Stimulated activated CD4-positive, alpha-beta T cell treated with anti-CD3 and anti-CD28 coated beads, Interleukin-1b, Interleukin-23, amount 100 ng/mL, for 48 hours (primary cell): ENCODE measurements around the gene TMEM63B.

ENCODE experiments used
- DNase-seq: peaks from one replicate; pipeline ENCODE4 v3.0.0-alpha.2; 2020

Gene TMEM63B

GRCh38 chr6:44145839-44146238, 18.5 kb downstream of the TMEM63B start:
- no peak for DNase-seq

GRCh38 chr6:44146685-44147084, 19.3 kb downstream of the TMEM63B start:
- no peak for DNase-seq

GRCh38 chr6:44147256-44147655, 19.9 kb downstream of the TMEM63B start:
- DNase-seq: no peak

GRCh38 chr6:44148306-44148705, 21.0 kb downstream of the TMEM63B start:
- DNase-seq: no peak

GRCh38 chr6:44149369-44150012, 22.1 kb downstream of the TMEM63B start:
- DNase-seq: no peak

- no peak for DNase-seq
Measured at GRCh38 chr6:44150317-44150917, 23.1 kb downstream of the TMEM63B start.

- peak; percentile 80 for DNase-seq
Measured at GRCh38 chr6:44151348-44152108, 24.2 kb downstream of the TMEM63B start.

- DNase-seq: no peak
Measured at GRCh38 chr6:44152109-44152461, 24.7 kb downstream of the TMEM63B start.

GRCh38 chr6:44152533-44152932, 25.2 kb downstream of the TMEM63B start:
- no peak for DNase-seq

GRCh38 chr6:44154067-44154466, 26.7 kb downstream of the TMEM63B start:
- DNase-seq: no peak

- no peak for DNase-seq
Measured at GRCh38 chr6:44156494-44157151, 29.3 kb downstream of the TMEM63B start.

GRCh38 chr6:44157152-44157521, 29.8 kb downstream of the TMEM63B start:
- no peak for DNase-seq

- DNase-seq: no peak
Measured at GRCh38 chr6:44158770-44159228, 31.4 kb downstream of the TMEM63B start, which contains the start of gene CAPN11. Gene CAPN11 (plus strand): TSS chr6:44158820. CDS start chr6:44158849, 29 bp downstream.

GRCh38 chr6:44161997-44162338, 34.6 kb downstream of the TMEM63B start:
- peak; percentile 28 for DNase-seq

- no peak for DNase-seq
Measured at GRCh38 chr6:44162876-44163625, 35.7 kb downstream of the TMEM63B start.

- no peak for DNase-seq
Measured at GRCh38 chr6:44166116-44166515, 38.8 kb downstream of the TMEM63B start.

- no peak for DNase-seq
Measured at GRCh38 chr6:44166591-44167184, 39.3 kb downstream of the TMEM63B start.

GRCh38 chr6:44167567-44167966, 40.2 kb downstream of the TMEM63B start:
- no peak for DNase-seq

- no peak for DNase-seq
Measured at GRCh38 chr6:44169154-44169553, 41.8 kb downstream of the TMEM63B start.

- DNase-seq: no peak
Measured at GRCh38 chr6:44169886-44170570, 42.7 kb downstream of the TMEM63B start.

GRCh38 chr6:44171899-44172546, 44.7 kb downstream of the TMEM63B start:
- DNase-seq: no peak
